SU-DHL-6 (cell line): ENCODE data around the gene BOK.

ENCODE experiments used
- CTCF ChIP-seq: fragments of 200-600 bp; sonication (generic); IDR thresholded peaks from one replicate; pipeline ENCODE4 v1.5.1; 2017; ENCODE audit warnings: antibody characterized with exemption, mild to moderate bottlenecking, low read length, moderate library complexity; ENCODE audit not compliant: insufficient read depth, poor library complexity, severe bottlenecking
- EZH2phosphoT487 ChIP-seq: fragments of 200-600 bp; sonication (generic), shearing (Covaris generic); conservative IDR thresholded peaks from 2 replicates; pipeline ENCODE4 v1.6.1; 2018; ENCODE audit warnings: mild to moderate bottlenecking, antibody characterized with exemption, low read length, moderate library complexity, mixed read lengths

GRCh38 chr2:241522477-241522876 is 36.1 kb upstream of the BOK start:
- TF ChIP-seq CTCF (no peak), EZH2phosphoT487 (no peak)
